ENCODE measurements around the gene LCE3A.

DNA sequence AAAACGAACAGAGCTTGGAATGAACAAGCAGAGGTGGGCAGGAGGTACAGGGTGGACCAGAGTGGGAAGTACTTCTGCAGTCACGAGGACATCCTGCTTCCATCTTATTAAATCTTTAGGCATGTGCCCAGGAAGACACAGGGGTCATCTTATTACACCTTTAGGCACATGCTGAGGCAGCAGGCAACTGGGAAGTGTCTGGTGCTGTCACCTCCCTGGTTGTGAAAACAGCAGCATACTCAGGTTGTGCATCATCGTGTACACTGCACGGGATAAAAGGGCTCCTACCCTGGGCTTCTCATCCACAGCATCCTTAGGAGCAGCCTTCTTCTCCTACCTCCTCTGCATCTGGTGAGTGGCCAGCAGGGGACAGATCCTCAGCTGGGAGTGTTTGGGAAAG lies 23.0 kb downstream of the LCE3A start, which contains the start of gene LCE3C:
- TF ChIP-seq, protein P1, sequence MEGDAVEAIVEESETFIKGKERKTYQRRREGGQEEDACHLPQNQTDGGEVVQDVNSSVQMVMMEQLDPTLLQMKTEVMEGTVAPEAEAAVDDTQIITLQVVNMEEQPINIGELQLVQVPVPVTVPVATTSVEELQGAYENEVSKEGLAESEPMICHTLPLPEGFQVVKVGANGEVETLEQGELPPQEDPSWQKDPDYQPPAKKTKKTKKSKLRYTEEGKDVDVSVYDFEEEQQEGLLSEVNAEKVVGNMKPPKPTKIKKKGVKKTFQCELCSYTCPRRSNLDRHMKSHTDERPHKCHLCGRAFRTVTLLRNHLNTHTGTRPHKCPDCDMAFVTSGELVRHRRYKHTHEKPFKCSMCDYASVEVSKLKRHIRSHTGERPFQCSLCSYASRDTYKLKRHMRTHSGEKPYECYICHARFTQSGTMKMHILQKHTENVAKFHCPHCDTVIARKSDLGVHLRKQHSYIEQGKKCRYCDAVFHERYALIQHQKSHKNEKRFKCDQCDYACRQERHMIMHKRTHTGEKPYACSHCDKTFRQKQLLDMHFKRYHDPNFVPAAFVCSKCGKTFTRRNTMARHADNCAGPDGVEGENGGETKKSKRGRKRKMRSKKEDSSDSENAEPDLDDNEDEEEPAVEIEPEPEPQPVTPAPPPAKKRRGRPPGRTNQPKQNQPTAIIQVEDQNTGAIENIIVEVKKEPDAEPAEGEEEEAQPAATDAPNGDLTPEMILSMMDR (IDR thresholded peaks at IDR 0.05 in 2 of 3, conservative IDR thresholded peaks at IDR 0.05 in 1 of 3; ENCODE audit: borderline replicate concordance in 1 of 3, insufficient read depth in 1 of 3, low read depth in 2 of 3, low read length in 2 of 3), result no peak
- TF ChIP-seq ZFX (IDR thresholded peaks at IDR 0.05) (no peak), CBX3 (IDR thresholded peaks at IDR 0.05; ENCODE audit: low read depth) (no peak), POLR2AphosphoS5 (IDR thresholded peaks at IDR 0.05; ENCODE audit: low read depth, low read length) (no peak), SP1 (IDR thresholded peaks at IDR 0.05; ENCODE audit: low read depth) (no peak)
- TF ChIP-seq, protein P2, sequence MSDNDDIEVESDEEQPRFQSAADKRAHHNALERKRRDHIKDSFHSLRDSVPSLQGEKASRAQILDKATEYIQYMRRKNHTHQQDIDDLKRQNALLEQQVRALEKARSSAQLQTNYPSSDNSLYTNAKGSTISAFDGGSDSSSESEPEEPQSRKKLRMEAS (IDR thresholded peaks at IDR 0.05), result no peak

Measured in HCT116 (cell line).